Naive thymus-derived CD4-positive, alpha-beta T cell (primary cell): Measurements from ENCODE around the gene FTH1. TPM values are rescaled to one million over a fixed set of nuclear protein-coding genes. Genes with fewer than 3 reads are reported as not detected.

Source experiments
- ATAC-seq: fragments of 150-1000 bp; cut with Tn5 transposase; 2 replicates; pipeline ENCODE4 v1.10.0; 2021; ENCODE audit warnings: mild to moderate bottlenecking, moderate library complexity
- CTCF ChIA-PET: fragments of 350-600 bp; sonication (Branson Sonifier 250); formaldehyde crosslinking; loops from one replicate; lab custom pipeline; 2021; ENCODE audit warnings: antibody characterized with exemption; lab: Charles Lee
- POLR2A ChIA-PET: fragments of 350-600 bp; sonication (Branson Sonifier 250); formaldehyde crosslinking; loops from one replicate; lab custom pipeline; 2021; ENCODE audit warnings: antibody characterized with exemption, inconsistent platforms; lab: Charles Lee
- DNase-seq, 9 donors: peaks; one replicate each; pipeline versions ENCODE4 v3.0.0 to v3.0.0-alpha.2; 2020 to 2022; ENCODE audit warnings: mixed read lengths in 1 of 9
- H3K27ac ChIP-seq: one replicate; pipeline ENCODE4 v1.7.0; 2013; ENCODE audit warnings: mild to moderate bottlenecking, low read depth, low read length, moderate library complexity
- H3K27me3 ChIP-seq, 2 donors: one replicate each; pipeline ENCODE4 v1.7.0; 2013; ENCODE audit warnings: low read length in 2 of 2, mild to moderate bottlenecking in 2 of 2, moderate library complexity in 2 of 2; ENCODE audit not compliant: control insufficient read depth in 2 of 2, insufficient read depth in 2 of 2
- H3K36me3 ChIP-seq, 3 experiments: 1 replicate in 2 of 3; 2 replicates in 1 of 3; pipeline ENCODE4 v1.7.0; 2013; ENCODE audit warnings: low read length in 3 of 3, mild to moderate bottlenecking in 3 of 3, moderate library complexity in 1 of 3; ENCODE audit not compliant: insufficient read depth in 3 of 3, control insufficient read depth in 2 of 3
- H3K4me1 ChIP-seq, 2 donors: one replicate each; pipeline ENCODE4 v1.7.0; 2013; ENCODE audit warnings: low read length in 2 of 2, mild to moderate bottlenecking in 2 of 2, moderate library complexity in 1 of 2; ENCODE audit not compliant: control insufficient read depth in 2 of 2, insufficient read depth in 2 of 2
- H3K4me3 ChIP-seq: 2 replicates; pipeline ENCODE4 v1.7.0; 2013; ENCODE audit warnings: mild to moderate bottlenecking, low read length
- H3K9me3 ChIP-seq, 3 experiments: 1 replicate in 2 of 3; 2 replicates in 1 of 3; pipeline ENCODE4 v1.7.0; 2013; ENCODE audit warnings: low read length in 3 of 3; ENCODE audit not compliant: control insufficient read depth in 2 of 3
- H3K27ac Mint-ChIP-seq, 9 donors: one replicate each; pipeline ENCODE4 v1.8.0; 2020 to 2022; ENCODE audit warnings: mixed read lengths in 9 of 9, mild to moderate bottlenecking in 8 of 9, moderate library complexity in 5 of 9, inconsistent platforms in 2 of 9
- H3K27me3 Mint-ChIP-seq, 5 donors: one replicate each; pipeline ENCODE4 v1.8.0; 2021 to 2022; ENCODE audit warnings: mixed read lengths in 5 of 5, mild to moderate bottlenecking in 1 of 5
- H3K36me3 Mint-ChIP-seq, 5 donors: one replicate each; pipeline ENCODE4 v1.8.0; 2020 to 2022; ENCODE audit warnings: mixed read lengths in 5 of 5, mild to moderate bottlenecking in 3 of 5, inconsistent platforms in 1 of 5
- H3K4me1 Mint-ChIP-seq, 7 donors: one replicate each; pipeline ENCODE4 v1.8.0; 2020 to 2022; ENCODE audit warnings: mixed read lengths in 7 of 7, mild to moderate bottlenecking in 3 of 7, inconsistent platforms in 1 of 7
- H3K4me3 Mint-ChIP-seq, 10 donors: one replicate each; pipeline ENCODE4 v1.8.0; 2020 to 2022; ENCODE audit warnings: mild to moderate bottlenecking in 10 of 10, mixed read lengths in 10 of 10, moderate library complexity in 6 of 10, inconsistent platforms in 2 of 10
- H3K9me3 Mint-ChIP-seq, 11 donors: one replicate each; pipeline ENCODE4 v1.8.0; 2020 to 2022; ENCODE audit warnings: mixed read lengths in 11 of 11, mild to moderate bottlenecking in 4 of 11, inconsistent platforms in 1 of 11, moderate library complexity in 1 of 11
- intact Hi-C, 2 donors: fragments of 100-400 bp; cut with micrococcal nuclease; formaldehyde crosslinking; loops; one replicate each; pipeline ENCODE4 v1.15.1; 2023
- polyA plus RNA-seq, 2 donors: library from polyadenylated mRNA; unstranded; fragments of 300-500 nt; fragmentation: Illumina TruSeq; gene quantifications; one replicate each; pipeline ENCODE4 v1.2.3, GENCODE V29; 2021
- total RNA-seq, 6 experiments: library from RNA in 5 of 6; stranded (reverse) in 5 of 6; gene quantifications; 1 replicate in 5 of 6; 2 replicates in 1 of 6; pipeline ENCODE4 v1.2.3 and lab custom pipeline; 2021 to 2026

Gene FTH1
- total and polyA plus RNA-seq, 7 experiments from 2014 or later, result 684 to 3,858 (median 1,833) TPM

GRCh38 chr11:61957021-61957770 lies 10.2 kb downstream of the FTH1 start:
- Histone ChIP-seq H3K27ac (no peak overlapping the region), H3K4me1 (no peaks in the 10 kb centered on the region), H3K36me3 (no peaks in the 10 kb centered on the region), H3K4me3 (no peak overlapping the region), H3K9me3 (no peaks in the 10 kb centered on the region), H3K27me3 (peaks cover 0 to 5% of the 10 kb centered on the region in 2 donors)
- peaks cover 0 to 9% (median 0%) of the 10 kb centered on the region in 5 donors for H3K36me3 Mint-ChIP-seq
- peaks cover 6 to 24% (median 8%) of the 10 kb centered on the region in 5 donors for H3K27me3 Mint-ChIP-seq
- ATAC-seq (no peak), DNase-seq (no peak)
- POLR2A ChIA-PET, result interaction anchor here (3.3 kb wide), 1 partner anchor 11 kb away, joined by 10 read pairs; the partner anchor contains the start of gene FTH1
- H3K27ac Mint-ChIP-seq, result peak overlapping the region in 2 of 9 donors; percentile 4 to 64
- intact Hi-C loops, result no loop called here
- CTCF ChIA-PET, result no interaction called here
- H3K4me1 Mint-ChIP-seq, result peaks cover 0 to 12% (median 5%) of the 10 kb centered on the region in 7 donors
- no peak overlapping the region for H3K4me3 Mint-ChIP-seq
- peaks cover 0 to 12% (median 0%) of the 10 kb centered on the region in 11 donors for H3K9me3 Mint-ChIP-seq

GRCh38 chr11:61956191-61957020 lies 11.0 kb downstream of the FTH1 start:
- Histone ChIP-seq H3K9me3 (no peaks in the 10 kb centered on the region), H3K36me3 (no peaks in the 10 kb centered on the region), H3K4me3 (peak overlapping the region; percentile 20), H3K27me3 (peaks cover 0 to 5% of the 10 kb centered on the region in 2 donors), H3K27ac (no peak overlapping the region), H3K4me1 (no peaks in the 10 kb centered on the region)
- H3K9me3 Mint-ChIP-seq, result peaks cover 0 to 6% (median 0%) of the 10 kb centered on the region in 11 donors
- intact Hi-C loops, result no loop called here
- H3K4me3 Mint-ChIP-seq, result peak overlapping the region in 8 of 10 donors; percentile 28 to 65 (median 58)
- DNase-seq, result no peak
- peaks cover 0 to 9% (median 0%) of the 10 kb centered on the region in 5 donors for H3K36me3 Mint-ChIP-seq
- H3K4me1 Mint-ChIP-seq, result peaks cover 0 to 13% (median 3%) of the 10 kb centered on the region in 7 donors
- POLR2A ChIA-PET, result no interaction called here
- H3K27ac Mint-ChIP-seq, result peak overlapping the region in 2 of 9 donors; percentile 62 to 64
- CTCF ChIA-PET, result no interaction called here
- peaks cover 6 to 25% (median 8%) of the 10 kb centered on the region in 5 donors for H3K27me3 Mint-ChIP-seq
- ATAC-seq, result no peak

DNA sequence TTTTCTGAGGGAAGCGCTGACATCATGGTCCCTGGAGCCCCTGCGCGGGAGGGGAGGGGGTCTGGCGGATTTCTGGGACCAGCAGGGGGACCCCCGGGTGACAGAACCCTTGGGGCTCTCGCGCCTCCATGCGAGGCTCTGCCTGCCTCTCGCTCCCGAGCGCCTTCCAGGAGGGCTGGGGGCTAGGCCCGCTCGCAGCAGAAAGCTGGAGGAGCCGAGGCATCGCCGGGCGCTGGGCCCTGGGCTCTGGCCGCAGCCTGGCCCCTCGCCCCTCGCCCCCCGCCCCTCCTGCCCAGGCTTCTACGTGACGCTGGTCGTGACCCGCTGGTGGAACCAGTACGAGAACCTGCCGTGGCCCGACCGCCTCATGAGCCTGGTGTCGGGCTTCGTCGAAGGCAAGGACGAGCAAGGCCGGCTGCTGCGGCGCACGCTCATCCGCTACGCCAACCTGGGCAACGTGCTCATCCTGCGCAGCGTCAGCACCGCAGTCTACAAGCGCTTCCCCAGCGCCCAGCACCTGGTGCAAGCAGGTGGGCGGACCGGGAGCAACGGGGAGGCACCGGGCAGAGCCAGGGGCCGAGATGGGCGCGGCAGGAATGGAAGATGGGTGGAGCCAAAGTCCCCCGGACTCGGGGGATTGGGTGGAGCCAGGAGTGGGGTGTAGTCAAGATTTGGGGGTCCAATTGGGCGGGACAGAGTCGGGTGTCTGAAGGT lies 11.9 kb downstream of the FTH1 start:
- no peak overlapping the region for H3K27ac ChIP-seq
- POLR2A ChIA-PET, result interaction anchor here (0.9 to 1.8 kb wide), 2 partner anchors 13 to 71 kb away, joined by 3 to 7 read pairs; partner anchors contain the start of gene FTH1
- DNase-seq (peak in 5 of 9 donors; percentile 21 to 40 (median 31)), ATAC-seq (peak; percentile 55)
- intact Hi-C loops, result loop anchor here in 1 of 2 donors (1.0 to 2.0 kb wide), 2 partner anchors 11 to 127 kb away; no protein-coding TSS in a partner anchor
- Mint-ChIP-seq H3K27me3 (peaks cover 6 to 25% (median 8%) of the 10 kb centered on the region in 5 donors), H3K4me1 (peaks cover 0 to 13% (median 3%) of the 10 kb centered on the region in 7 donors), H3K9me3 (peaks cover 0 to 2% (median 0%) of the 10 kb centered on the region in 11 donors), H3K27ac (peak overlapping the region in 1 of 9 donors; percentile 70), H3K4me3 (peak overlapping the region; percentile 36 to 70 (median 60)), H3K36me3 (peaks cover 0 to 9% (median 0%) of the 10 kb centered on the region in 5 donors)
- CTCF ChIA-PET, result no interaction called here
- H3K4me1 ChIP-seq, result no peaks in the 10 kb centered on the region
- no peaks in the 10 kb centered on the region for H3K36me3 ChIP-seq
- H3K27me3 ChIP-seq, result peaks cover 0 to 5% of the 10 kb centered on the region in 2 donors
- H3K9me3 ChIP-seq, result no peaks in the 10 kb centered on the region
- H3K4me3 ChIP-seq, result peak overlapping the region; percentile 20

DNA sequence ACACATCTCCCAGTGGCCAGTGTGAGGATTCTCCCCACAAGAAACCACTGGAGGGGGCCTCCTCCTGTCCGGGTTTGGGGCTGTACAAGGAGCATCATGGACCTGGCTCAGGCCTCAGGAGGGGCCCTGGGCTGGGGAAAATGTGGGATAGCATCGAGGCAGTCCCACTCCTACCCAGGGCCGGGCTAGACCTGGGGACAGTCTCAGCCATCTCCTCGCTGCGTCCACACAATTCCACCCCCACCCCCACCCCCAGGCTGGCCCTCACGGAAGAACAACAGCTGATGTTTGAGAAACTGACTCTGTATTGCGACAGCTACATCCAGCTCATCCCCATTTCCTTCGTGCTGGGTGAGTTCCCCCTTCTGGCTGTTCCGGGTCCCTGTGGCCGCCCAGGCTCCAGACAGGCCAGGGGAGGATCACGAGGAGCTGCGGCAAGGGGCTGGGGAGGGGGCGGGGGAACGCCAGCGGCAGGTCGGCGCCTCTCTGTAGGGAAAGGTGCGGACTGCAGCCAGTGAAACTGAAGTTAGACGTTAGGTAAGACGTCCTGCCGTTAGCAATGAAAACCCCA lies 12.5 kb downstream of the FTH1 start:
- H3K4me3 ChIP-seq, result no peak overlapping the region
- intact Hi-C loops, result loop anchor here in 1 of 2 donors (1.0 to 2.0 kb wide), 2 partner anchors 11 to 128 kb away; no protein-coding TSS in a partner anchor

GRCh38 chr11:61954106-61954850 lies 13.2 kb downstream of the FTH1 start:
- Mint-ChIP-seq H3K27me3 (peaks cover 6 to 25% (median 8%) of the 10 kb centered on the region in 5 donors), H3K4me3 (no peak overlapping the region), H3K36me3 (peaks cover 0 to 8% (median 0%) of the 10 kb centered on the region in 5 donors), H3K9me3 (peaks cover 0 to 2% (median 0%) of the 10 kb centered on the region in 11 donors), H3K27ac (no peak overlapping the region), H3K4me1 (peaks cover 0 to 13% (median 3%) of the 10 kb centered on the region in 7 donors)
- POLR2A ChIA-PET, result interaction anchor here (0.9 to 1.8 kb wide), 2 partner anchors 14 to 72 kb away, joined by 3 to 7 read pairs; partner anchors contain the start of gene FTH1
- CTCF ChIA-PET, result no interaction called here
- H3K4me3 ChIP-seq, result no peak overlapping the region
- no peaks in the 10 kb centered on the region for H3K9me3 ChIP-seq
- H3K27me3 ChIP-seq, result peaks cover 0 to 5% of the 10 kb centered on the region in 2 donors
- ATAC-seq (no peak), DNase-seq (no peak)
- intact Hi-C loops, result loop anchor here in 1 of 2 donors (2.0 kb wide), 1 partner anchor 129 kb away; no protein-coding TSS in a partner anchor
- no peaks in the 10 kb centered on the region for H3K36me3 ChIP-seq
- no peak overlapping the region for H3K27ac ChIP-seq
- H3K4me1 ChIP-seq, result no peaks in the 10 kb centered on the region

More for the DNA sequence above, 12.5 kb downstream of the FTH1 start:
- Histone ChIP-seq H3K4me1 (no peaks in the 10 kb centered on the region), H3K27me3 (peaks cover 0 to 5% of the 10 kb centered on the region in 2 donors), H3K9me3 (no peaks in the 10 kb centered on the region), H3K27ac (no peak overlapping the region), H3K36me3 (no peaks in the 10 kb centered on the region)
- POLR2A ChIA-PET, result interaction anchor here (0.9 to 1.8 kb wide), 2 partner anchors 13 to 71 kb away, joined by 3 to 7 read pairs; partner anchors contain the start of gene FTH1
- H3K27me3 Mint-ChIP-seq, result peaks cover 6 to 25% (median 8%) of the 10 kb centered on the region in 5 donors
- CTCF ChIA-PET, result no interaction called here
- DNase-seq (no peak), ATAC-seq (peak; percentile 80)
- no peak overlapping the region for H3K27ac Mint-ChIP-seq
- H3K4me3 Mint-ChIP-seq, result peak overlapping the region in 8 of 10 donors; percentile 28 to 70 (median 58)
- peaks cover 0 to 2% (median 0%) of the 10 kb centered on the region in 11 donors for H3K9me3 Mint-ChIP-seq
- peaks cover 0 to 9% (median 0%) of the 10 kb centered on the region in 5 donors for H3K36me3 Mint-ChIP-seq
- peaks cover 0 to 13% (median 3%) of the 10 kb centered on the region in 7 donors for H3K4me1 Mint-ChIP-seq
